Activated B cell treated with CpG ODN at 0.5 μM for 24 hours (primary cell): ENCODE results near the gene BCL7B. TPM values are rescaled to one million over a fixed set of nuclear protein-coding genes. Genes with fewer than 3 reads are reported as not detected.
"Not testable (repeated sequence)": the region's sequence is repeated elsewhere in the genome, so short reads cannot be mapped to it uniquely, and the experiment has no call there.

Experiments used
- ATAC-seq: fragments of 200-7000 bp; cut with Tn5 transposase; one replicate; pipeline ENCODE4 v1.10.0; 2021; ENCODE audit warnings: low read depth, mild to moderate bottlenecking, moderate library complexity
- CTCF ChIA-PET: fragments of 350-600 bp; sonication (Branson Sonifier 250); formaldehyde crosslinking; loops from one replicate; lab custom pipeline; 2021; ENCODE audit warnings: antibody characterized with exemption; lab: Charles Lee
- POLR2A ChIA-PET: fragments of 350-600 bp; sonication (Branson Sonifier 250); formaldehyde crosslinking; loops from one replicate; lab custom pipeline; 2021; ENCODE audit warnings: antibody characterized with exemption; lab: Charles Lee
- DNase-seq: peaks from one replicate; pipeline ENCODE4 v3.0.0; 2022
- H3K27ac Mint-ChIP-seq: one replicate; pipeline ENCODE4 v1.8.0; 2020; ENCODE audit warnings: mixed read lengths
- H3K27me3 Mint-ChIP-seq: one replicate; pipeline ENCODE4 v1.8.0; 2021; ENCODE audit warnings: mixed read lengths
- H3K36me3 Mint-ChIP-seq: one replicate; pipeline ENCODE4 v1.8.0; 2021; ENCODE audit warnings: low read depth, mixed read lengths
- H3K4me1 Mint-ChIP-seq: one replicate; pipeline ENCODE4 v1.8.0; 2021; ENCODE audit warnings: mixed read lengths
- H3K4me3 Mint-ChIP-seq: one replicate; pipeline ENCODE4 v1.8.0; 2020; ENCODE audit warnings: mild to moderate bottlenecking, mixed read lengths
- H3K9me3 Mint-ChIP-seq: one replicate; pipeline ENCODE4 v1.8.0; 2020; ENCODE audit warnings: mixed read lengths
- intact Hi-C: fragments of 100-400 bp; cut with micrococcal nuclease; formaldehyde crosslinking; loops from one replicate; pipeline ENCODE4 v1.15.1; 2024
- total RNA-seq: library from RNA; stranded (reverse); gene quantifications from 2 replicates; pipeline ENCODE4 v1.2.3, GENCODE V29; 2022
- TF ChIP-seq, protein P1 (sequence below): fragments of 200-600 bp; IDR thresholded peaks from one replicate; pipeline ENCODE4 v1.8.0; 2022; ENCODE audit warnings: antibody characterized with exemption, mild to moderate bottlenecking

Gene BCL7B
- total RNA-seq, 1 donor from 2014 or later = 62.6 TPM

DNA sequence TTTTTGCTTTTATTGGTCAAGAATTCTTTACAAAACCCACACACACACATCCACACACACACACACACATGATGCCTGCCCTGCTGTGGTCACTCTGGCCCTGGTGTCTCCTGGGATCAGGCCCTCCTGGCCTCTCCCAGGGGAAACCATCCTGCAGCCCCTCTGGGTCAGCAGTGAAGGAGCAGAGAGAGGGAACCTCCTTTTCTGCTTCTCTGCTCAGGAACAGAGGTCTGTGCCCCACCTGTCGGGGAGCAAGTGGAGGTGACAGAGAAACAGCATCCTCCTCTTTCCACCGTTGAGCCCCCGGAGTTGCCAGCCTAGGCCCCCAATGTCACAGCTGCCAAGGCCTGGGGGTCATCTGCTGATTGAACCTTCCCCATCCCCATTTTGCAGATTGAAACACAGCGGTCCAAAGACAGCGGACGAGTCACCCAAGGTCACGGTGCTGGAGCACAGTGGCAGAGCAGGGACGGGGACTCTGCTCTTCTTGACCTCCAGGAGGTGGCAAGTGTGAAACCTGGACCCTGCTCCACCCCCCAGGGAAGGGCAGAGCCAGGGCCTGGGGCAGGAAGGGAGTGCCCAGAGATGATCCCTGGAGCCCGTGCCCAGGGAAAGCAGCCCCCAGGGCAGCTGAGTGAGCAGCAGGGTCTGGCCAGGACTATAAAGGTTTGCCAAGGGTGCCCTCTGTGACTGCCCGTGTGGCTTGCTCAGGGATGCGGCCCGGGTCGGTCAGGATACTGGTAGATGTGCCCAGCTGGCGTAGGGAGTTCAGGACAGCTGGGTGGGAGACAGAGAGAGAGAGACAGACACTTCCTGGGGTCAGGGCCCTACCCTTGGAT lies 35.9 kb upstream of the BCL7B start:
- DNase-seq (no peak), ATAC-seq (no peak)
- CTCF ChIA-PET = no interaction called here
- Mint-ChIP-seq H3K9me3 (no peaks in the 10 kb centered on the region), H3K27me3 (peaks cover 17% of the 10 kb centered on the region), H3K27ac (no peak overlapping the region), H3K4me3 (no peak overlapping the region), H3K36me3 (no peaks in the 10 kb centered on the region), H3K4me1 (no peaks in the 10 kb centered on the region)
- TF ChIP-seq, protein P1, sequence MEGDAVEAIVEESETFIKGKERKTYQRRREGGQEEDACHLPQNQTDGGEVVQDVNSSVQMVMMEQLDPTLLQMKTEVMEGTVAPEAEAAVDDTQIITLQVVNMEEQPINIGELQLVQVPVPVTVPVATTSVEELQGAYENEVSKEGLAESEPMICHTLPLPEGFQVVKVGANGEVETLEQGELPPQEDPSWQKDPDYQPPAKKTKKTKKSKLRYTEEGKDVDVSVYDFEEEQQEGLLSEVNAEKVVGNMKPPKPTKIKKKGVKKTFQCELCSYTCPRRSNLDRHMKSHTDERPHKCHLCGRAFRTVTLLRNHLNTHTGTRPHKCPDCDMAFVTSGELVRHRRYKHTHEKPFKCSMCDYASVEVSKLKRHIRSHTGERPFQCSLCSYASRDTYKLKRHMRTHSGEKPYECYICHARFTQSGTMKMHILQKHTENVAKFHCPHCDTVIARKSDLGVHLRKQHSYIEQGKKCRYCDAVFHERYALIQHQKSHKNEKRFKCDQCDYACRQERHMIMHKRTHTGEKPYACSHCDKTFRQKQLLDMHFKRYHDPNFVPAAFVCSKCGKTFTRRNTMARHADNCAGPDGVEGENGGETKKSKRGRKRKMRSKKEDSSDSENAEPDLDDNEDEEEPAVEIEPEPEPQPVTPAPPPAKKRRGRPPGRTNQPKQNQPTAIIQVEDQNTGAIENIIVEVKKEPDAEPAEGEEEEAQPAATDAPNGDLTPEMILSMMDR = no peak
- POLR2A ChIA-PET = interaction anchor here (0.7 kb wide), 1 partner anchor 8 kb away, joined by 4 read pairs; no protein-coding TSS in a partner anchor
- intact Hi-C loops = no loop called here

DNA sequence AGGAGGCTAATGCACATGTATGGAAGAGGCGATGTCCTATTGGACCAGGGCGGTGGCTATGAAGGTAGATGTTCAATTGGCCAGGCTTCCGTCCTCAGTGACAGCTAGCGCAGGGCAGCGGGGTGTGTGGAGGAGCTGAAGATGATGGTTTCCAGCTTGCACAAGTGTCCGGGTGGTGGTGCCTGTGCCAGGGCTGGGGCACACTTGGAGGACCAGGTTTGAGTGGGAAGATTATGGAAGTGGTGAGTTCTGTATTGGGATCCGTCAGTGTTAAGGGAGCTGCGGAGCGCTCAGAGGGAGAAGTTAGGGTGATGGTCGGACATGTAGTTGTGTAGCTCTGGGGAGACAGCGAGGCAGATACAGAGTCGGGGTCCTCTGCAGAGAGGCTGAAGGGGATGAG lies 29.4 kb upstream of the BCL7B start:
- peaks cover 5% of the 10 kb centered on the region for H3K4me1 Mint-ChIP-seq
- no peaks in the 10 kb centered on the region for H3K27me3 Mint-ChIP-seq
- CTCF ChIA-PET = no interaction called here
- intact Hi-C loops = no loop called here
- H3K9me3 Mint-ChIP-seq = no peaks in the 10 kb centered on the region
- DNase-seq = no peak
- H3K36me3 Mint-ChIP-seq = no peaks in the 10 kb centered on the region
- H3K4me3 Mint-ChIP-seq = no peak overlapping the region
- no peak for ATAC-seq
- no peak overlapping the region for H3K27ac Mint-ChIP-seq
- TF ChIP-seq, protein P1 = no peak
- POLR2A ChIA-PET = no interaction called here

DNA sequence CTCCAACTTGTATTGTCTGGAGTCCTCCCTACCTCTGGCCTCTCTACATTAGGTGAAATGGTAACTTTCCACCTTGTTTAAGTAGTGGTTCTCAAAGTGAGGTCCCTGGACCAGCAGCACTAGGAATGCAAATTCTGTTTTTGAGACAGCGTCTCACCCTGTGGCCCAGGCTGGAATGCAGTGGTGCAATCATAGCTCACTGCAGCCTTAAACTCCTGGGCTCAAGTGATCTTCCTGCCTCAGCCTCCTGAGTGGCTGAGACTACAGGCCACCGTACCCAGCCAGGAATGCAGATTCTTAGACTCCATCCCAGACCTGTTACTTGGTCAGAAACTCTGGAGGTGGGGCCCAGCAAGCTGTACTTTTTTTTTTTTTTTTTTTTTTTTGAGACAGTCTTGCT lies 27.7 kb upstream of the BCL7B start:
- no peaks in the 10 kb centered on the region for H3K27me3 Mint-ChIP-seq
- POLR2A ChIA-PET = interaction anchor here (0.6 kb wide), 1 partner anchor 9 kb away, joined by 4 read pairs; no protein-coding TSS in a partner anchor
- H3K36me3 Mint-ChIP-seq = no peaks in the 10 kb centered on the region
- CTCF ChIA-PET = interaction anchor here (1.5 kb wide), 1 partner anchor 22 kb away, joined by 3 read pairs; no protein-coding TSS in a partner anchor
- no peak overlapping the region for H3K4me3 Mint-ChIP-seq
- TF ChIP-seq, protein P1 = no peak
- peaks cover 5% of the 10 kb centered on the region for H3K4me1 Mint-ChIP-seq
- H3K9me3 Mint-ChIP-seq = no peaks in the 10 kb centered on the region
- DNase-seq (no peak), ATAC-seq (no peak)
- H3K27ac Mint-ChIP-seq = no peak overlapping the region
- intact Hi-C loops = no loop called here

DNA sequence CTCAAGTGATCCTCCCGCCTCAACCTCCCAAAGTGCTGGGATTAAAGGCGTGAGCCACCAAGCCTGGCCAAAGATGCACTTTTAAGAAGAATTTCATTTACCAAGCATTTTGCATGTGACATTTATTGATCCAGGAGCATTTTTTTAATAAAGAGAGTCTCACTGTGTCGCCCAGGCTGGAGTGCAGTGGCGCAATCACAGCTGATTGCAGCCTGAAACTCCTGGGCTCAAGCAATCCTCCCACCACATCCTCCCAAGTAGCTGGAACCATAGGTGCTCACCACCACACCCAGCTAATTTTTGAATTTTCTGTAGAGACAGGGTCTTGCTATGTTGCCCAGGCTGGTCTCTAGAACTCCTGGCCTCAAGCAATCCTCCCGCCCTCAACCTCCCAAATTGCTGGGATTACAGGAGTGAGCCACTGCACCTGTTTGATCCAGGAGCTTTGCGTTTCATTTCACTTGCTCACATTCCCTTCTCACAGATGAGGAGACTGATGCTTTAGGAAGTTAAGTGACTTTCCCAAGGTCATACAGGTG lies 25.2 kb upstream of the BCL7B start:
- Mint-ChIP-seq H3K27me3 (no peaks in the 10 kb centered on the region), H3K4me1 (peaks cover 12% of the 10 kb centered on the region), H3K4me3 (no peak overlapping the region), H3K36me3 (peaks cover 2% of the 10 kb centered on the region), H3K27ac (no peak overlapping the region), H3K9me3 (no peaks in the 10 kb centered on the region)
- no peak for DNase-seq
- TF ChIP-seq, protein P1 = no peak
- POLR2A ChIA-PET = interaction anchor here (0.7 kb wide), 1 partner anchor 156 kb away, joined by 3 read pairs; no protein-coding TSS in a partner anchor
- CTCF ChIA-PET = interaction anchor here (0.6 kb wide), 1 partner anchor 273 kb away, joined by 3 read pairs; no protein-coding TSS in a partner anchor
- ATAC-seq = no peak
- intact Hi-C loops = no loop called here

DNA sequence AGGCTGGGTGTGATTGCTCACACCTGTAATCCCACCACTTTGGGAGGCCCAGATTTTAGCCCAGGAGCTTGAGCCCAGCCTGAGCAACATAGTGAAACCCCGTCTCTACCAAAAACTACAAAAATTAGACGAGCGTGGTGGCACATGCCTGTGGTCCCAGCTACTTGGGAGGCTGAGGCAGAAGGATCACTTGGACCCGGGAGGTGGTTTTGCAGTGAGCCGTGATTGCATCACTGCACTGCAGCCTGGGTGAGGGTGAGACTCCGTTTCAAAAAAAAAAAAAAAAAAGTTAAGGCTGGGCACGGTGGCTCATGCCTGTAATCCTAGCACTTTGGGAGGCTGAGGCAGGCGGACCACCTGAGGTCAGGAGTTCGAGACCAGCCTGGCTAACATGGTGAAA lies 23.5 kb upstream of the BCL7B start:
- CTCF ChIA-PET, H3K27ac Mint-ChIP-seq, H3K36me3 Mint-ChIP-seq, H3K4me3 Mint-ChIP-seq, DNase-seq, ATAC-seq, H3K9me3 Mint-ChIP-seq, intact Hi-C loops, H3K27me3 Mint-ChIP-seq: not testable (repeated sequence)
- H3K4me1 Mint-ChIP-seq = peaks cover 20% of the 10 kb centered on the region
- POLR2A ChIA-PET = interaction anchor here (1.5 kb wide), 1 partner anchor 24 kb away, joined by 4 read pairs; no protein-coding TSS in a partner anchor
